Retinal pigment epithelial cell (primary cell): ENCODE measurements around the gene N4BP2.
A peak's percentile ranks its signal among the peaks of the same experiment; 100 is the strongest.
"Not testable (repeated sequence)": the region's sequence is repeated elsewhere in the genome, so short reads cannot be mapped to it uniquely, and the experiment has no call there.

ENCODE experiments used
- DNase-seq: peaks from one replicate; pipeline ENCODE4 v3.0.0-alpha.2; 2010; ENCODE audit warnings: low read depth
- H3K4me3 ChIP-seq: 2 replicates; pipeline ENCODE4 v1.5.1; 2011; ENCODE audit warnings: mild to moderate bottlenecking, low read length, control low read depth, moderate library complexity
- TF ChIP-seq, protein P1 (sequence below): conservative IDR thresholded peaks from 2 replicates; pipeline ENCODE4 v1.5.1; 2011; ENCODE audit warnings: low read depth, low read length, control low read depth, inconsistent platforms

The N4BP2 gene

DNA sequence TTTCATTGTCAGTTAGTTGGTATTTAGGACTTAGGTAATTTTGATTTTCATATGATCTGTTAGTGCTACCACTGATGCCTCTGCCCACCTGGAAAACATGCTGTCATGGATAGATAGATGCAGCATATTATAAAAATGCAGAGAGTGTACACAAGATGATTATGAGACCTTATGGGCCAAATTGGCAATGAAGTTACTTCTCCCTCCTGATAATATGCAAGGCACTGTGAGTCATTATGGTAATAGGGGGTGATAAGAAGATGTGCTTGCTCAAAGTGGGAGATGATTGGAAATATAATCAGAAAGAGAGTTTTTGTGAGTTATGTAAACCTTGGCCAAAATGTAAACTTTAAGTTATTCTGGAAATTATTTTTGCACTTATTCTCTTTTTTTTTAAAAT, 83.5 kb downstream of the N4BP2 start:
- DNase-seq, result no peak
- H3K4me3 ChIP-seq, result no peak overlapping the region
- TF ChIP-seq, protein P1, sequence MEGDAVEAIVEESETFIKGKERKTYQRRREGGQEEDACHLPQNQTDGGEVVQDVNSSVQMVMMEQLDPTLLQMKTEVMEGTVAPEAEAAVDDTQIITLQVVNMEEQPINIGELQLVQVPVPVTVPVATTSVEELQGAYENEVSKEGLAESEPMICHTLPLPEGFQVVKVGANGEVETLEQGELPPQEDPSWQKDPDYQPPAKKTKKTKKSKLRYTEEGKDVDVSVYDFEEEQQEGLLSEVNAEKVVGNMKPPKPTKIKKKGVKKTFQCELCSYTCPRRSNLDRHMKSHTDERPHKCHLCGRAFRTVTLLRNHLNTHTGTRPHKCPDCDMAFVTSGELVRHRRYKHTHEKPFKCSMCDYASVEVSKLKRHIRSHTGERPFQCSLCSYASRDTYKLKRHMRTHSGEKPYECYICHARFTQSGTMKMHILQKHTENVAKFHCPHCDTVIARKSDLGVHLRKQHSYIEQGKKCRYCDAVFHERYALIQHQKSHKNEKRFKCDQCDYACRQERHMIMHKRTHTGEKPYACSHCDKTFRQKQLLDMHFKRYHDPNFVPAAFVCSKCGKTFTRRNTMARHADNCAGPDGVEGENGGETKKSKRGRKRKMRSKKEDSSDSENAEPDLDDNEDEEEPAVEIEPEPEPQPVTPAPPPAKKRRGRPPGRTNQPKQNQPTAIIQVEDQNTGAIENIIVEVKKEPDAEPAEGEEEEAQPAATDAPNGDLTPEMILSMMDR, result no peak

DNA sequence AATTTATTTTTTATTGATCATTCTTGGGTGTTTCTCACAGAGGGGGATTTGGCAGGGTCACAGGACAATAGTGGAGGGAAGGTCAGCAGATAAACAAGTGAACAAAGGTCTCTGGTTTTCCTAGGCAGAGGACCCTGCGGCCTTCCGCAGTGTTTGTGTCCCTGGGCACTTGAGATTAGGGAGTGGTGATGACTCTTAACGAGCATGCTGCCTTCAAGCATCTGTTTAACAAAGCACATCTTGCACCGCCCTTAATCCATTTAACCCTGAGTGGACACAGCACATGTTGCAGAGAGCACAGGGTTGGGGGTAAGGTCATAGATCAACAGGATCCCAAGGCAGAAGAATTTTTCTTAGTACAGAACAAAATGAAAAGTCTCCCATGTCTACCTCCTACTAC, 83.9 kb downstream of the N4BP2 start:
- DNase-seq, H3K4me3 ChIP-seq: not testable (repeated sequence)

DNA sequence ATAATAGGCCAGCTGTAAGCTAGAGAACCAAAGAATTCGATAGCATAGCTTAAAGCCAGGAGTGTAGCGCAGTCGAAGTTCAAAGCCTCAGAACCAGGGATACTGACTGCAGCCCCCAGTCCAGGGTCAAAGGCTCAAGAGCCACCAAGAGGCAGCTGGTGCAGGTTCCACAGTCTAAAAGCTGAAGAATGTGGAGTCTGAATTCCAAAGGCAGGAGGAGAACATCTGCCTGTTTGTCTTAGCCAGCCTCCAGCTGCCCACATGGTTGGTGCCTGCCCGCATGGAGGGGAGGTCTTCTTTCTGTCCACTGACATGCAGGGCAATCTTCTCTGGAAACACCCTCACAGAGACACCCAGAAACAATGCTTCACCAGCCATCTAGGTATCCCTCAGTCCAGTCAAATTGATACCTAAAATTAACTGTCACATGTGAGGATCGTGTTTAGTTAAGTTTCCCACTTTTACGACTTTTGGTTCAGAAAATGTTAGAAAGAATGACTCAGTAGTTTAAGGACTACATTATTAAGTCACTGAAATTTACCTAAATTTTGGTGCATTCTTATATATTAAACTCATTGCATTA, 87.4 kb downstream of the N4BP2 start:
- TF ChIP-seq, protein P1, result no peak
- no peak overlapping the region for H3K4me3 ChIP-seq
- no peak for DNase-seq

DNA sequence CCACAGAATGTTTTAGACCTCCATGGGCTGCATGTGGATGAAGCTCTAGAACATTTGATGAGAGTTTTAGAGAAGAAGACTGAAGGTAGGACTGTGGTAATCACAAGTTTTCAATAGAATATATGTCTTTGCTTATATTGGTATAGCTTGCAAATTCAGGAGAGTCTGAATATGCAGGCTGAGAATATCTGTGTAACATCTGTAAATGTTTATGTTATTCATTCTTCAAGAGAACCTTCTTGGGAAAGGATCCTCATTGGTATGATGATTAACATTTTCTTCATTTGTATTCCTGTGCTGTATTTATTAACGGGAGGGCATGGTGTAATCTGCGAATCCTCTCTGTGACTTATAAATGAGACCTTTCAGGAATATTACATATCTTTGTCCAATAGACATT, 88.1 kb downstream of the N4BP2 start:
- no peak for DNase-seq
- TF ChIP-seq, protein P1, result no peak
- no peak overlapping the region for H3K4me3 ChIP-seq

DNA sequence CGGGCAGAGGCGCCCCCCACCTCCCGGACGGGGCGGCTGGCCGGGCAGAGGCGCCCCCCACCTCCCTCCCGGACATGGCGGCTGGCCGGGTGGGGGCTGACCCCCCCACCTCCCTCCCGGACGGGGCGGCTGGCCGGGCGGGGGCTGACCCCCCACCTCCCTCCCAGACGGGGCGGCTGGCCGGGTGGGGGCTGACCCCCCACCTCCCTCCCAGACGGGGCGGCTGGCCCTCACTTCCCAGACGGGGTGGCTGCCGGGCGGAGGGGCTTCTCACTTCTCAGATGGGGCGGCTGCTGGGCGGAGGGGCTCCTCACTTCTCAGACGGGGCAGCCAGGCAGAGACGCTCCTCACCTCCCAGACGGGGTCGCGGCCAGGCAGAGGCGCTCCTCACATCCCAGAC, 90.8 kb downstream of the N4BP2 start:
- DNase-seq, result not testable (repeated sequence)

DNA sequence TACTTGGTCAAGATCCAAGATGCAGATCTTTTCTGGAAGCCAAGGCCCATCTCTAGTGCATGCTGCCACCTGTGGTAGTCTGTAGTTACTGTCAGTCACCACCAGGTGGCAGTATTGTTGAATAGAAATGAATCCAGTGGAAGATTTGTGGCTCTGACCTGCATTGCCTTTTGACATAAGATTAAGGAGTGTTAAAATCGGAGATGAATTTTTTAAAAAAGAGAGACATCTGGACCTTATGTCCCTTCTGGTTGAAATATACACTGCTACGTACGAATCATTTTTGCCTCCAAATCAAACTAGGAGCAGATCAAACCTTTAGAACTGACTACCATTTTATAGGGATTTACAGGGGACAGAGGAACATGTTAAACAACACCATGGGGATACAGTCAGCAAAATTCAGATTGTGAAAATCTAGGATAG, 93.3 kb downstream of the N4BP2 start:
- peak; percentile 23 for DNase-seq
- H3K4me3 ChIP-seq, result no peak overlapping the region
- TF ChIP-seq, protein P1, result peak; percentile 69

More for the DNA sequence above, 90.8 kb downstream of the N4BP2 start:
- not testable (repeated sequence) for H3K4me3 ChIP-seq

DNA sequence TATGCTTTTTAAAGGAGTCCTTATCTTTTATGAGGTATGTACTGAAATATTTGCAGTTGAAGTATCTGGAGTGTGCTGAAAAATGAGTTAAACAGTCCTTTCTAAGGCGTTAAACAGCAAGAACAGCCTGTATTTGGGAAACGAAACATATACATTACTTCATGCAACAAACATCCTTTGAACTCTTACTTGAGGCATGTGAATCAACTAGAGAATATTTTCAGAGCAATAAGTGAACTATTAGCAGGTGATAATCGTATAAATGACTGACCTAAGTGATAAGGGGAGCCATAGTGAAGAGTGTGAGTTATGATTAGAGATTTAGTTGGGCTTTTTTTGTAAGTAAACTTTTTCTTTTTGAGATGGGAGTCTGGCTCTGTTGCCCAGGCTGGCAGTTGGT, 94.3 kb downstream of the N4BP2 start:
- no peak for DNase-seq
- TF ChIP-seq, protein P1, result no peak
- H3K4me3 ChIP-seq, result no peak overlapping the region

DNA sequence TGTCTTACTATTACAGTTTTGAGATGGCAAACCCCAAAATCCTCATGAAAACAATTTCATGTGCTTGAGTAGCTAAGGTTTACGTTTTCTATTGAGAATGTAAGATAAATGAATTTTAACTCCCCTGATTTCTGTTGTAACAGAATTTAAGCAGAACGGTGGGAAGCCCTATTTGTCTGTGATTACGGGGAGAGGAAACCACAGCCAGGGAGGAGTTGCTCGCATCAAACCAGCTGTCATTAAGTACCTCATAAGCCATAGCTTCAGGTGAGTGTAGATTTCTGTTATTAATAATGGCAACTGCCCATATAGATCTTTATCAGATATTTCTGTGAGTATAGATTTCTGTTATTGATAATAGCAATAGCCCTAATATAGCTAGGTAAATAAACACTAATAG, 96.0 kb downstream of the N4BP2 start:
- TF ChIP-seq, protein P1, result no peak
- DNase-seq, result no peak
- no peak overlapping the region for H3K4me3 ChIP-seq
